ENCODE results near the gene FBXO33. TPM values are rescaled to one million over a fixed set of nuclear protein-coding genes. Genes with fewer than 3 reads are reported as not detected.

FBXO33 gene
- total RNA-seq, 1 experiment from 2014 or later = 8.8 TPM

GRCh38 chr14:39447175-39447661, 15.0 kb upstream of the FBXO33 start:
- no peak overlapping the region for H3K14ac ChIP-seq (ENCODE audit: insufficient read depth, low read length)
- H3K23me2 ChIP-seq (ENCODE audit: insufficient read length, low read depth, low read length, poor library complexity, severe bottlenecking) = no peaks in the 10 kb centered on the region
- no peak overlapping the region for H3K4me2 ChIP-seq (ENCODE audit: insufficient read depth, insufficient read length, low read length)
- H3K27me3 ChIP-seq (ENCODE audit: insufficient read depth, low read length) = no peaks in the 10 kb centered on the region
- H3K27ac Mint-ChIP-seq = no peak overlapping the region
- no peak overlapping the region for H2BK20ac ChIP-seq (ENCODE audit: low read depth, low read length, poor library complexity, severe bottlenecking)
- H4K91ac ChIP-seq (ENCODE audit: insufficient read length, low read depth, low read length) = no peak overlapping the region
- no peak for DNase-seq
- H4K8ac ChIP-seq (replicated peaks; ENCODE audit: insufficient read length, low read depth, low read length) = no peak overlapping the region
- no peaks in the 10 kb centered on the region; a peak in 1 of 7 replicates for H3K36me3 Mint-ChIP-seq (ENCODE audit: insufficient read depth in 1 of 3, low read depth in 3 of 3)
- no peak overlapping the region for H3K4ac ChIP-seq (ENCODE audit: low read depth, low read length)
- H4K5ac ChIP-seq (ENCODE audit: insufficient read length, low read depth, low read length) = no peak overlapping the region
- TF ChIP-seq CTCF (conservative IDR thresholded peaks at IDR 0.05) = no peak
- whole genome bisulfite sequencing (ENCODE audit: extremely low coverage, insufficient read length, low lambda C conversion rate) = no CpG with 5 or more reads among the region's 4 CpGs
- H3K9ac ChIP-seq (ENCODE audit: extremely low read depth, insufficient read length, low read length) = no peak overlapping the region
- no peaks in the 10 kb centered on the region for H3K4me1 ChIP-seq (ENCODE audit: insufficient read depth, low read length)
- no peak overlapping the region for H3K23ac ChIP-seq (ENCODE audit: insufficient read length, low read depth, low read length)
- H3K9me3 Mint-ChIP-seq = no peaks in the 10 kb centered on the region
- no peaks in the 10 kb centered on the region for H3K4me1 Mint-ChIP-seq
- no peaks in the 10 kb centered on the region for H3K9me3 ChIP-seq (ENCODE audit: control insufficient read depth, low read depth, low read length)
- H3K27me3 Mint-ChIP-seq (ENCODE audit: low read depth) = no peaks in the 10 kb centered on the region
- no peak overlapping the region for H2AFZ ChIP-seq (ENCODE audit: low read length)
- no peak overlapping the region for H3K4me3 Mint-ChIP-seq
- H2AK5ac ChIP-seq (ENCODE audit: insufficient read length, low read length) = no peak overlapping the region
- no peak overlapping the region for H3K56ac ChIP-seq (ENCODE audit: insufficient read length, low read depth, low read length)
- H2BK120ac ChIP-seq (ENCODE audit: low read depth, low read length, poor library complexity, severe bottlenecking) = no peak overlapping the region
- no peak overlapping the region for H2BK15ac ChIP-seq (ENCODE audit: low read depth, low read length)
- no peaks in the 10 kb centered on the region for H3K79me1 ChIP-seq (ENCODE audit: insufficient read depth, low read depth, low read length, poor library complexity, severe bottlenecking)
- no peak overlapping the region for H2BK12ac ChIP-seq (ENCODE audit: insufficient read length, low read depth, low read length)
- H4K20me1 ChIP-seq (ENCODE audit: control insufficient read depth, insufficient read depth, insufficient read length) = no peaks in the 10 kb centered on the region
- no peak overlapping the region for H3T11ph ChIP-seq (ENCODE audit: low read length)
- H3K79me2 ChIP-seq (ENCODE audit: insufficient read depth, low read length) = no peaks in the 10 kb centered on the region
- no peak overlapping the region for H2BK5ac ChIP-seq (ENCODE audit: insufficient read length, low read length)
- H3K27ac ChIP-seq (ENCODE audit: insufficient read length, low read depth, low read length) = no peak overlapping the region
- H3K18ac ChIP-seq (ENCODE audit: insufficient read length, low read depth, low read length) = no peak overlapping the region

Measured in H9 (cell line).